VCaP (cell line): Measurements from ENCODE around the gene RBBP7.

Experiments used
- H3K27ac ChIP-seq: fragments of 450-650 bp; 2 replicates; pipeline ENCODE4 v1.5.1; 2017
- CTCF ChIP-seq: fragments of 450-650 bp; conservative IDR thresholded peaks from 2 replicates; pipeline ENCODE4 v1.5.1; 2017; ENCODE audit warnings: mild to moderate bottlenecking, moderate library complexity

RBBP7 gene

GRCh38 chrX:16870095-16870861 lies at the start of gene RBBP7:
RBBP7 (minus strand) TSS chrX:16870362; CDS start chrX:16870053, 309 bp downstream.
- peak within 1 kb of the TSS; percentile 87 for H3K27ac ChIP-seq
- no peak for TF ChIP-seq CTCF

GRCh38 chrX:16918979-16919378 lies 48.8 kb upstream of the RBBP7 start:
- H3K27ac ChIP-seq = no peak overlapping the region

GRCh38 chrX:16917120-16917519 lies 47.0 kb upstream of the RBBP7 start:
- no peak for TF ChIP-seq CTCF
- H3K27ac ChIP-seq = no peak overlapping the region

More at GRCh38 chrX:16918979-16919378, 48.8 kb upstream of the RBBP7 start:
- no peak for TF ChIP-seq CTCF

- H3K27ac ChIP-seq = no peak overlapping the region
- no peak for TF ChIP-seq CTCF
Observed at GRCh38 chrX:16916561-16916960, 46.4 kb upstream of the RBBP7 start.

- no peak for TF ChIP-seq CTCF
- no peak overlapping the region for H3K27ac ChIP-seq
Observed at GRCh38 chrX:16914058-16914457, 43.9 kb upstream of the RBBP7 start.

GRCh38 chrX:16910376-16910775 lies 40.2 kb upstream of the RBBP7 start:
- TF ChIP-seq CTCF = no peak
- no peak overlapping the region for H3K27ac ChIP-seq

GRCh38 chrX:16903274-16904022 lies 33.3 kb upstream of the RBBP7 start:
- H3K27ac ChIP-seq = no peak overlapping the region
- TF ChIP-seq CTCF = no peak
